NCI-H82 (cell line): ENCODE results near the gene DTX4.
"Not testable (repeated sequence)": the region's sequence is repeated elsewhere in the genome, so short reads cannot be mapped to it uniquely, and the experiment has no call there.

ENCODE experiments used
- DNase-seq: peaks from one replicate; lab custom pipeline; 2025; lab: John Stamatoyannopoulos, UW

The DTX4 gene

GRCh38 chr11:59171508-59172322 lies at the start of gene DTX4:
TSS of gene DTX4 (plus strand) at chr11:59172132. CDS start at chr11:59172596, 464 bp downstream.
- peak; percentile 92 for DNase-seq

GRCh38 chr11:59135648-59136461 lies 36.1 kb upstream of the DTX4 start:
- DNase-seq: peak; percentile 81

- not testable (repeated sequence) for DNase-seq
Observed at GRCh38 chr11:59136551-59136950, 35.4 kb upstream of the DTX4 start.

GRCh38 chr11:59137190-59137589 lies 34.7 kb upstream of the DTX4 start:
- no peak for DNase-seq

GRCh38 chr11:59138643-59139042 lies 33.3 kb upstream of the DTX4 start:
- DNase-seq: no peak

GRCh38 chr11:59141191-59141590 lies 30.7 kb upstream of the DTX4 start:
- no peak for DNase-seq

- DNase-seq: no peak
Observed at GRCh38 chr11:59141673-59142460, 30.1 kb upstream of the DTX4 start.

GRCh38 chr11:59142530-59143507 lies 29.1 kb upstream of the DTX4 start, which contains the start of gene FAM111A:
TSS of gene FAM111A (plus strand) at chr11:59142856. CDS start at chr11:59148873, 6,017 bp downstream.
- peak; percentile 34 for DNase-seq

- no peak for DNase-seq
Observed at GRCh38 chr11:59144096-59144495, 27.8 kb upstream of the DTX4 start.

GRCh38 chr11:59144579-59145345 lies 27.2 kb upstream of the DTX4 start:
- DNase-seq: peak; percentile 46

- no peak for DNase-seq
Observed at GRCh38 chr11:59145534-59145933, 26.4 kb upstream of the DTX4 start.

GRCh38 chr11:59151761-59152160 lies 20.2 kb upstream of the DTX4 start:
- DNase-seq: no peak

GRCh38 chr11:59152312-59152951 lies 19.5 kb upstream of the DTX4 start:
- no peak for DNase-seq

GRCh38 chr11:59154610-59155009 lies 17.3 kb upstream of the DTX4 start:
- no peak for DNase-seq

- DNase-seq: no peak
Observed at GRCh38 chr11:59157433-59157832, 14.5 kb upstream of the DTX4 start.

- DNase-seq: peak; percentile 70
Observed at GRCh38 chr11:59158206-59159068, 13.5 kb upstream of the DTX4 start.

- DNase-seq: no peak
Observed at GRCh38 chr11:59164028-59164427, 7.9 kb upstream of the DTX4 start.

GRCh38 chr11:59172345-59173079 lies 580 bp downstream of the DTX4 start:
- peak; percentile 29 for DNase-seq
